BJ (cell line): ENCODE measurements around the gene SKAP1. TPM values are rescaled to one million over a fixed set of nuclear protein-coding genes. Genes with fewer than 3 reads are reported as not detected.

Source experiments
- CTCF ChIA-PET: fragments of 350-600 bp; formaldehyde crosslinking; extraction: SDS; loops from one replicate; lab custom pipeline; 2021; ENCODE audit warnings: antibody characterized with exemption, inconsistent platforms; lab: Yijun Ruan, JAX
- POLR2A ChIA-PET: fragments of 300-600 bp; sonication (Branson Sonifier 250); formaldehyde crosslinking; extraction: SDS; loops from one replicate; lab custom pipeline; 2021; ENCODE audit warnings: antibody characterized with exemption; lab: Charles Lee
- DNase-seq: peaks from one replicate; pipeline ENCODE4 v3.0.0-alpha.2; 2011; ENCODE audit warnings: low read depth
- H3K27me3 ChIP-seq: 2 replicates; pipeline ENCODE4 v1.6.0; 2011; ENCODE audit warnings: low read length; ENCODE audit not compliant: control insufficient read depth, insufficient read depth
- H3K36me3 ChIP-seq: 2 replicates; pipeline ENCODE4 v1.5.1; 2011; ENCODE audit warnings: low read length; ENCODE audit not compliant: control insufficient read depth, insufficient read depth
- H3K4me3 ChIP-seq: 2 replicates; pipeline ENCODE4 v1.5.1; 2011; ENCODE audit warnings: low read depth, mild to moderate bottlenecking, control low read depth, low read length
- polyA plus RNA-seq: library from polyadenylated mRNA; depleted of rRNA; stranded (reverse); fragments of >200 nt; gene quantifications from 2 replicates; pipeline ENCODE4 v1.2.3, GENCODE V29; 2011
- TF ChIP-seq, protein P1 (sequence below): IDR thresholded peaks from 2 replicates; pipeline ENCODE4 v1.5.1; 2011; ENCODE audit warnings: low read depth, mild to moderate bottlenecking, control low read depth, inconsistent platforms, low read length, moderate library complexity; ENCODE audit not compliant: insufficient read depth

Gene SKAP1
- polyA plus RNA-seq, 1 experiment, result not detected

- ChIA-PET CTCF (interaction anchor here (0.6 kb wide), 1 partner anchor 87 kb away, joined by 3 read pairs; no protein-coding TSS in a partner anchor), POLR2A (no interaction called here)
- Histone ChIP-seq H3K4me3 (no peak overlapping the region), H3K36me3 (no peaks in the 10 kb centered on the region), H3K27me3 (peaks cover 13% of the 10 kb centered on the region)
- no peak for DNase-seq
- TF ChIP-seq, protein P1, sequence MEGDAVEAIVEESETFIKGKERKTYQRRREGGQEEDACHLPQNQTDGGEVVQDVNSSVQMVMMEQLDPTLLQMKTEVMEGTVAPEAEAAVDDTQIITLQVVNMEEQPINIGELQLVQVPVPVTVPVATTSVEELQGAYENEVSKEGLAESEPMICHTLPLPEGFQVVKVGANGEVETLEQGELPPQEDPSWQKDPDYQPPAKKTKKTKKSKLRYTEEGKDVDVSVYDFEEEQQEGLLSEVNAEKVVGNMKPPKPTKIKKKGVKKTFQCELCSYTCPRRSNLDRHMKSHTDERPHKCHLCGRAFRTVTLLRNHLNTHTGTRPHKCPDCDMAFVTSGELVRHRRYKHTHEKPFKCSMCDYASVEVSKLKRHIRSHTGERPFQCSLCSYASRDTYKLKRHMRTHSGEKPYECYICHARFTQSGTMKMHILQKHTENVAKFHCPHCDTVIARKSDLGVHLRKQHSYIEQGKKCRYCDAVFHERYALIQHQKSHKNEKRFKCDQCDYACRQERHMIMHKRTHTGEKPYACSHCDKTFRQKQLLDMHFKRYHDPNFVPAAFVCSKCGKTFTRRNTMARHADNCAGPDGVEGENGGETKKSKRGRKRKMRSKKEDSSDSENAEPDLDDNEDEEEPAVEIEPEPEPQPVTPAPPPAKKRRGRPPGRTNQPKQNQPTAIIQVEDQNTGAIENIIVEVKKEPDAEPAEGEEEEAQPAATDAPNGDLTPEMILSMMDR, result no peak
Observed at GRCh38 chr17:48161127-48161905, 268.7 kb downstream of the SKAP1 start.

- H3K27me3 ChIP-seq, result peaks cover 14% of the 10 kb centered on the region
- ChIA-PET POLR2A (no interaction called here), CTCF (no interaction called here)
- no peak for DNase-seq
- H3K36me3 ChIP-seq, result no peaks in the 10 kb centered on the region
- TF ChIP-seq, protein P1, result no peak
- H3K4me3 ChIP-seq, result no peak overlapping the region
Observed at GRCh38 chr17:48160177-48161081, 269.6 kb downstream of the SKAP1 start.

GRCh38 chr17:48159232-48159631 lies 270.8 kb downstream of the SKAP1 start:
- Histone ChIP-seq H3K4me3 (no peak overlapping the region), H3K27me3 (peaks cover 16% of the 10 kb centered on the region), H3K36me3 (no peaks in the 10 kb centered on the region)
- POLR2A ChIA-PET, result no interaction called here
- TF ChIP-seq, protein P1, result no peak
- CTCF ChIA-PET, result interaction anchor here (0.6 to 1.3 kb wide), 4 partner anchors 149 to 463 kb away, joined by 3 to 4 read pairs (median 3); no protein-coding TSS in a partner anchor
- no peak for DNase-seq

DNA sequence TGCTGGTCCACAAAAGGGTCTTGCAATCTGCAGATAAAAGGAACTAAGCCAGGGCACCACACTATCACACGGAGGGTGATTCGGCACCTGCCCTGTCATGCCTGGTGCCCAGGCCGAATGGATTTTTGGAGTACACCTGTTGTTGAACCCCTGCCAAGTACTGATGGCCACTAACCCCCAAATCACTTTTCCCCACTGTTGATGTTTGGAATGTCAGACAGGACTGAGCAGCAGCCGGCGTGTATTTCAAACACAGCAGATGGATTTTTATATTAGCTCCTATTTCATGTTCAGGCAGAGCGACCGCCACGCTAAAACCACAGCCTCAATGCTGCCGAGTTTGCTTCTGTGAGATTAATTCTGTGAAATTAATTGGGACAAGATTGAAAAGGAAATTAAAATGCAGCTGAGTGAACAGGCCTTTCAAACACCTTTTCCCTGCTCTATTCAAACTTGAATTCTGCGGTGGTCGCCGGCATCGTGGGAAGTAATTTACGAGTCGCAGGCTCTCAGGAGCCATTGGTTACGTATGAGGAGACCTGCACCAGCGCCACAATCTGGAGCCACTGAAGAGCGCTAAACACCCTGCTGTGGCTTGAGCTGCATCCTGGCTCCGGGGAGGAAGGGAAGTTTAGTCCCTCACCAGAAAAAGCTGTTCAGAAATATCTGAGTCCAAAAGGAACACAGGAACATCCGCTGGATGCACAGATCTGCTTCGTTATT lies 274.0 kb downstream of the SKAP1 start:
- H3K27me3 ChIP-seq, result peaks cover 21% of the 10 kb centered on the region
- DNase-seq, result no peak
- H3K36me3 ChIP-seq, result no peaks in the 10 kb centered on the region
- H3K4me3 ChIP-seq, result no peak overlapping the region
- ChIA-PET CTCF (interaction anchor here (0.6 to 1.5 kb wide), 6 partner anchors 9 to 244 kb away, joined by 3 to 4 read pairs (median 3); no protein-coding TSS in a partner anchor), POLR2A (no interaction called here)
- TF ChIP-seq, protein P1, result no peak
